Hematopoietic multipotent progenitor cell treated with erythropoietin and hydrocortisone succinate and interleukin-3 and kit ligand, for 4 days (in vitro differentiated cells): ENCODE results near the gene PHYHIPL.
A peak's percentile ranks its signal among the peaks of the same experiment; 100 is the strongest.

Experiments used
- DNase-seq: peaks from one replicate; pipeline ENCODE4 v3.0.0-alpha.2; 2015

The PHYHIPL gene

DNA sequence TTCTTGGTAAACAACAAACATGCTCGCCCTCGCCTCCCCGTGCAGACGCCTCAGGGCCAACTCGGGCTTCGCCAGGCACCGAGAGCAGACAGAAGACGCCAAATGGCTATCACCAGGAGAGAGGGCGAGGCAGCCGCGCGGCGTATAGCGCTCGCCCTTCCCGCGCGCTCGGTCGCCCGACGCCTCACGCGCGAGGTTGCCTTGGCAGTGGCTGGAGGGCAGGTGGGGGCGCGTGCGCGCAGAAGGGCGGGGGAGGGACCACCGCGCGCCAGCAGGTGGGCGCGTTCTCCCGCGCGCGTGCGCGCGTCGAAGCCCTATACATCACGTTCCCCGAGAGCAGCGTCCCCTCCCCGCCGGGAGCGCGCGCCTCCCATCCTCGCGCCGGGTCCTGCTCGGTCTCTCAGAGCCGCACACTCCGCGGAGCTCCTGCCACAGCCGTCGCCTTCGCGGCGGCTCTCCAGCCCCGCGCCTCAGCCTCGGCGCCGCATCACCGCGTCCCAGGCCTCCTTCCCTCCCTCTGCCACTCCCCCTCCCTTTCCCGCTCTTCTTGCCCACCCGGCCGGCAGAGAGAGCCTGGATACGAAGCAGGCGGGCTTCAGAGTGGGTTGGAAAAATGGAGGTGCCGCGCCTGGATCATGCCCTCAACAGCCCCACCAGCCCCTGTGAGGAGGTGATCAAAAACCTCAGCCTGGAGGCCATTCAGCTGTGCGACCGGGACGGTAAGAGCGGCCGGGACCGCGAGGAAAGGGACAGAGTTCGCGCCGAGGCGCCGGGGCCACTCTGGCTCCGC lies at the start of gene PHYHIPL:
Gene PHYHIPL, plus strand, starts transcription at position 403 of the 790 bp plus-strand sequence. Its CDS starts 211 bp downstream, at position 614.
- DNase-seq, result peak; percentile 10

DNA sequence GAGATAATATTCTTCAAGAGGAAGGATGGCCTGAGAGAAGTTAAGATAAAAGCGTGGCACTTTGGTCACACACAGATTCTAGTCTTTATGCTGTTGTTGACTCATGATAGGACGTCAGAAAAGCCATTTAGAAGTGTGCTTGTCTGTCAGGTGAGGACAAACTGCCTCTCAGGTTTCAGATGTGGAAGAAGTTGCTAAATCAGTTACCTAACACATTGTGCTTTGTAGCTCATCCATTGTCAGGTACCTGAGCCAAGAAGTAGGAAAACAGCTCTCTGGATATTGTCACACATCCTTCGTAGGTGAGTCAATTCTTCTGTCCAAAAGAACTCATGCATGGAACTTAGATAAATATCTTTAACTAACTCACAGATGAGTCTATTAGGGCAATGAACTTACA lies 49.5 kb upstream of the PHYHIPL start:
- DNase-seq, result no peak

- DNase-seq, result no peak
Measured at GRCh38 chr10:59127991-59128390, 48.5 kb upstream of the PHYHIPL start.

- DNase-seq, result no peak
Measured at GRCh38 chr10:59129867-59130266, 46.6 kb upstream of the PHYHIPL start.

DNA sequence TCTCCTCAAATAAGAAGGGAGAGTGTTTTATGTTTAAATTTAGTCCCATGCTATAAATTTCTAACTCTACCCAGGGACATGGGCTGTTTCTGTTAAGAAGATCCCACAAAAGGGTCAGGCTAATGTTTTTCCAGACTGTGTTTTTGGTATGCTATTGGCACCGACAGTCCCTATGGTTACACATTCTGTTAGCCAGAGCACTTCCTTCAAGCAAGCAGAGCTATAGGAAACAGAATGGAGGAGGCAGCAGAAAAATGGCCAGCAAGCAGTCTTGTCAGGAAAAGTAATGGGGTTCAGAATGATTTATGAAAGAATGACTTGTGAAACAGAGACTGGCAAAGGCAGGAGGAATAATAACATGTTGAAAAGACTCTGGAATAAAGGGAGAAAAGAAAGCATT lies 44.8 kb upstream of the PHYHIPL start:
- DNase-seq, result no peak

- no peak for DNase-seq
Measured at GRCh38 chr10:59133841-59134593, 42.4 kb upstream of the PHYHIPL start.

DNA sequence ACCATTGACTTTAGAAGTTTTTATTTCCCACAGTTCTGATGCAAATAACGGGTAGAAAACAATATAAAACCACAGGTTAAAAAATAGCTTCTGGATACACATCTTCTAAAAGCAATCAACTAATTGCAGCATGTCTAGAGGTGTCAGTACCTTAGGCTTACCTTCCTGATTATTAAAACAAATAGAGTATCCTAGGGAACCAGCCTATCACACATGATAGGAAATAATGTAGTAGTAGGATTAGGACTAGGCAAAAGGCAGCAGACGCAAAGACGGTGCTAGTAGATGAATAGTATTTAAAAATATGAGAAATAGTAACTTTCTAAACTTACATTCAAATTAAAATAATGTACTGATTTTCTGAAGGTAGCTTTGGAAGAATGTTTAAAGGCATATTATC lies 41.7 kb upstream of the PHYHIPL start:
- no peak for DNase-seq

DNA sequence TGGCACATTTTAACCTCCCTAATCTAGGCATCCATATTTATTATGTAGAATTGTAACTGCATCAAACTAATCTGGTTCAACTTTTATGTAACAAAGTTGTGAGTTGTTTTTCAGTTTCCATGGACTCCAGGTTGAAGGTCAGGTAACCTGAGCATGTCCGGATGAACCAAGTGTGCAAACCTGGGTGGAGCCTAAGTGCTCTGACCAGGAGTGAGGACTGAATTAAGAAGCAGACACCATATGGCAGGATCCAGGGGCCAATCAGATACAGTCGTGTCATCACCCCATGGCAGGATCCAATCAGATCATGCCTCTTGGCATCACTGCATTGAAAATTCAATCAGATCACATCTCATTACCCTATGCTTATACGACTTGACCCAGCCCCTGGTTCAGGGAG lies 41.2 kb upstream of the PHYHIPL start:
- DNase-seq, result no peak

GRCh38 chr10:59138052-59138451 lies 38.4 kb upstream of the PHYHIPL start:
- no peak for DNase-seq

DNA sequence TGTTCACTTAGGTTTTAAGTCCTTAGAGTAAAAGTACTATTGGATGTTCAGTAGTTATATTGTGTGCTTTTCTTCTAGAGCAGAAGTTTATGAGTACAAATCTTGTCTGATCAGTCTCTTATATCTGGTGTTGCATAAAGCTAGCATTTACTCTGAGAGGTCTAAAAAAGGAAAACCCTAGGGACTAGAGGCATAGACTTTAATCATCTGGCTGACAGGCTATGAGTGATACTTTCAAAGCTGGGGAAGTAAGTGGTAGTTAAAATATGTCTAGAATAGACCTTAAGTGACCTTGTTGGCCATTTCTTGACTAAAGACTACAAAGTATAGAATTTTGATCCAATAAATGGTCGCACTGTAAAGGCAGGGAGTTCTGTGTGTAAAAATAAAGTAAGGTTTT lies 32.9 kb upstream of the PHYHIPL start:
- no peak for DNase-seq

DNA sequence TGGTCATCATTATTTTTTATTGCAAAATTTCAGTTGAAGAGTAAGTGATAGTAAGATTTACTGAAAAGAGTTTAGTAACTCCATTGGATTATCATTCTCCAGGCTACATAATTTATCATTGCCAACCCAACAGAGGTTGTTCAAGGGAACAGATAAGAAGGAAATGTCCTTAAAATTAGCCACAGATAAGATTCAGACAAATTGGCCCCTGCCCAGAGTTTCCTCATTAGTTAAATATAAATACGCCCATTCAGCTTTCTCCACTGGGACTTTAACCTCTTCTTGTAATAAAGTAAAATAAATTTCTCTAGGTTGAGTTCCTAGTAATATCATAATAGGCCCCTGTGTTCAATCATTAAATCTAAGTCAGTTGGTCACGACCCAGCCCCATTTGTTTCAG lies 27.7 kb upstream of the PHYHIPL start:
- no peak for DNase-seq

GRCh38 chr10:59155556-59155955 lies 20.9 kb upstream of the PHYHIPL start:
- DNase-seq, result no peak

DNA sequence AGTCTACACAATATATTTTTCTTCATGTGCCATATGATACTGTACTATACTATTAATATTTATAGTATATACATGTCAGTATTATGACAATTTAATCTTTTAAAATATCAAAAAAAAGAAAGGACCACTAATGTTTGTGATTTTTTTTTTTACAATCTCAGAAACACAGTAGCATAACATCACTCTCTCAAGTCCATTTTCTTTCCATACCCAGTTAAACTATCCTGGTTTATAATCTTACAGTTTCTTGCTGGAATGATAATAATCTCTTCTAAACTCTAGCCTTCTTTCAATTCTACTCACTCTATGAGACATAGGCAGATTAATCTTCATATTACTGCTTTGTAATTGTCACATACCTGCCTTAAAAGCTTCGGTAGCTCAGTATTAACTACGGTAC lies 8.9 kb upstream of the PHYHIPL start:
- no peak for DNase-seq

- no peak for DNase-seq
Measured at GRCh38 chr10:59172567-59172966, 3.9 kb upstream of the PHYHIPL start.

- DNase-seq, result no peak
Measured at GRCh38 chr10:59173414-59173813, 3.0 kb upstream of the PHYHIPL start.

DNA sequence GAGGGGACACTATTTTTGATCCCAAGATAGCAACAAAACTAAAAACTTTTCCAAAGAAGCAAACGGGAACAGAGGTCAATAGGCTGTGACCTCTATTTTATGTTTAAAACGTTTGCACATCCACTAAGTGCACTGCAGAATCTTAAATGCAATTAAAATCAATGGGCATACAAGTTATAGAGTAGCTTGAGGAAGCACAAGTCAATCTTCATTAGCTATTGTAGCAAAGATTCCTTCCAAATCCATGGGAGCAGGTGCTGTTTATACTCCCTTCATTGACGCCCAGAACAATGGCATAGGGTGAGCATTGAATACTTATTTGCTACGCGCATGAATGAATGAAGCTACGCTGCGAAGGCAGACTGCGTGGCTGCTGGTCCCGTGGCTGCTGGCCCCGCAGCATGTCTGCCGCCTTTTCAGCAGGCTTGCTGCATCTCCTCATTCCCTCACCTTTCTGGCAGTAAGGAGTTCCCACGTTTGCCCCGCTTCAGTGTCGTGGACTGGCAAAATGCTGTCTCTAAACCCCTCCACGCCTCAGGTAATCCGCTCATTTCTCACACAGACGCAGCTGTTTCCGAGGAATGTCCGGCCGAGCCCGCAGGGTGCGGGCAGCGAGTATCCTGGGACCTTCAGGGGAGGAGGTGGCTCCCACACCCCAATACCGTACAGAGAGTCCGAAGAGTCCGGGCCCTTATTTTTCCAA lies 754 bp upstream of the PHYHIPL start:
- DNase-seq, result no peak

DNA sequence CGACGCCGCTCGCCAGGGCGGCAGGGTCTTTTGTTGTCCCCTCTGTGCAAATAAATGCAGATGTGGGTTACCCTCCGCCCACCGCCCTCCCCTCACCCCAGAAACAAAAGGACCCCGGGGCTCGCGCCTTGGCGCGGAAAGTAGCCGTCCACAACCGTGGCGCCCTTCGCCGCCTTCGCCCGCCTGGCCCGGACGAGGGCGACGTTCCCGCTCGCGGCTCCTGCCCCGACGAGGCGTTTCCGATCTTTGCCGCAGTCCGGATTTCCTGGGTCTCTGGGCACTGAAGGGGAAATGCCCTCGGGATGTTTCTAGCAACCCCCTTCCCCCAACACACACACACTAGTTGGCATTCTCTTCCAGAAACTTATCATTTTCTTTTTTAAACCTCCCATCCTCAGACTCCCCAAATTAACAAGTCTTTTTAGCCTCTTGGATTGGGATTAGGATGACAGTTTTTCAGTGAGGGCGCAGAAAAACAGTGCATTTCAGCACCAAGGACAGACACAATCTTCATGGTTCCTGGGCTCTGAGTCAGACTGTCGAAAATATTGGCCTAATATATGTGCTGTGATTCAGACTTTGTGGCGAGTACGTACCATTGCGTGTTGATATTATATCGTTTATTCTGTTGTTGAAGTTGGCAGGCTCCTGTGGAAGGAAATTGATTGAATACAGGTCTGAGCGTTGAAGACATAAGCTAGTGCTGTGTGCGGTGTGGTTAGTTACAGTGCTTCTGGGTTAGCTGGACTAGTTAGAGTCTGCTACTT lies 771 bp downstream of the PHYHIPL start:
- peak; percentile 36 for DNase-seq

DNA sequence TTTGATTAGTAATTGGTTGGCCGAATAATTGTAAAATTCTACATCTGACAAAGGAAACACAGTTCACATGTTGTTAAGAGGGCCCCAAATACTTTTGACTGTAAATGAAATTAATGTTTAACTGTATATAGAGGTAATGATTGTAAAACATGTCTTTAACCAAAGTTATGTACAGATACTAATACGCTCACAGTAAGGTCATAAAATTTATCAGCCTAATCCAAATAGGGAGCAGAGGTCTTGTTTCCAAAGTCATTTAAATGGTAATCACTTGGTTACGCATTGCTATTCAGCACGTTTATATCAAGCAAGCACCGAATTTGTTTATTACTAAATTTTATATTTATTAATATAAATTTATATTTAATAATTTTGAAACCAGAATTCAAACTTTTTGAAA lies 1.4 kb downstream of the PHYHIPL start:
- DNase-seq, result no peak

- DNase-seq, result no peak
Measured at GRCh38 chr10:59179068-59179467, 2.6 kb downstream of the PHYHIPL start.

DNA sequence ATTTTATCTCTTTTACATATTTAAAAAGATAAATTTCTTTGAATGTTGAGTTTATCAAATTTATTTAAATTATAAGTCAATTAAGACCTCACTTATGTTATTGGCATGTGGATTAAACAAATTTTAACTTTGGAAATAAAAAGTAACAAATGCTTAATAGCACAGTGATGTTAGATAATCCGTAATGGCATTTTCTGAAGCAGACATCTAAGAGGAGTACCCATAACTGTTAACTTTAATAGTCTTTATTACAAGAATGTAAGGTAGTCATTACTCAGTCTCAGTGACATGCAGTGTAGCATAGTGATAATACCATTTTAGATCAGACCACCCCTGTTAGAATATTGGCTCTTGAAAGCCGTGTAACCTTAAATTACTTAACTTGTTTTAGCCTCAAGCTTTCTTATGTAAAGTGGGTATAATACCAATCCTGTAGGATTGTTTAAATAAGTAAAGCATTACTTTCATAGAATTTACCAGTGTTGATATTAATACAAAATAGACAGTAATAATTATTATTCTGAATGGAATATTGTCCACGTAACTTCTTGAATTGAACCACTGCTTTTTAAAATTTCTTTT lies 4.3 kb downstream of the PHYHIPL start:
- no peak for DNase-seq

DNA sequence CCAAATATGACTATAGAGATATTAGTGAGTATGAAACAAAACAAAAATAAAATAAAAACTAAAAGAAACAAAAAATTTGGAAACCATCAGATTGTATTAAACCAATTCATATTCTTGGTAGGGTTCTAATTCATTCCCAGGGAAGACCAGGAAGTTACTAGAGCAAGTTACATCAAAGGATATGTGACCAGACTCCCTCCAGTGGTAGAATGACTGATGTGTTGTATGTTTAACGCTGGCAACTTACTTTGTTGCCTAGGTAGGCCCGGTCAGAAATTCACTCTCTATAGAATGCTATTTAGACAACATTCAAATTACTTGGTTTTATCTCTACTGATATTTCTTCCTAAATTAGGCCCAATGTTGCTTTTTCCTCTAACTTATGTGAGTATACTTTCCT lies 5.2 kb downstream of the PHYHIPL start:
- DNase-seq, result peak; percentile 52

GRCh38 chr10:59190332-59190731 lies 13.9 kb downstream of the PHYHIPL start:
- DNase-seq, result no peak
